Uterus (tissue), 4 donors: ENCODE results near the gene PLBD2. TPM values are rescaled to one million over a fixed set of nuclear protein-coding genes. Genes with fewer than 3 reads are reported as not detected.

Experiments
- DNase-seq, 2 donors: peaks; one replicate each; pipeline ENCODE4 v3.0.0-alpha.2; 2019 to 2020
- H3K27ac ChIP-seq, 2 donors: fragments of 200-600 bp; sonication (generic); 1 replicate in 1 of 2; 2 replicates in 1 of 2; pipeline ENCODE4 v1.5.1; 2016 to 2018
- H3K27me3 ChIP-seq, 2 donors: fragments of 200-600 bp; sonication (generic); one replicate each; pipeline ENCODE4 v1.5.1; 2018 to 2019; ENCODE audit warnings: control low read depth in 1 of 2
- H3K36me3 ChIP-seq, 2 donors: fragments of 200-600 bp; sonication (generic); one replicate each; pipeline ENCODE4 v1.5.1; 2019; ENCODE audit warnings: control low read depth in 1 of 2
- H3K4me1 ChIP-seq, 2 donors: fragments of 200-600 bp; sonication (generic); one replicate each; pipeline ENCODE4 v1.5.1; 2018 to 2019; ENCODE audit warnings: control low read depth in 1 of 2
- H3K4me3 ChIP-seq, 2 donors: fragments of 200-600 bp; sonication (generic); 1 replicate in 1 of 2; 2 replicates in 1 of 2; pipeline ENCODE4 v1.5.1; 2018 to 2019; ENCODE audit warnings: mild to moderate bottlenecking in 1 of 2
- H3K9me3 ChIP-seq, 2 donors: fragments of 200-600 bp; sonication (generic); one replicate each; pipeline ENCODE4 v1.5.1; 2019; ENCODE audit warnings: control low read depth in 1 of 2
- CTCF ChIP-seq, 4 experiments: fragments of 200-600 bp in 2 of 4; fragments of 450-650 bp in 2 of 4; sonication (generic) in 2 of 4; IDR thresholded peaks; one replicate each; pipeline ENCODE4 v1.5.1; 2016 to 2019; ENCODE audit warnings: antibody characterized with exemption in 4 of 4, mild to moderate bottlenecking in 2 of 4, moderate library complexity in 1 of 4
- POLR2A ChIP-seq, 2 donors: fragments of 450-650 bp; IDR thresholded peaks; one replicate each; pipeline ENCODE4 v1.6.1; 2016; ENCODE audit warnings: antibody characterized with exemption in 2 of 2, mild to moderate bottlenecking in 1 of 2, moderate library complexity in 1 of 2
- intact Hi-C: fragments of 100-400 bp; cut with DNase I; formaldehyde crosslinking; loops from one replicate; pipeline ENCODE4 v1.15.1; 2023; ENCODE audit warnings: low total_unique reads
- total RNA-seq, 4 donors: library from RNA; depleted of rRNA in 3 of 4; stranded (reverse); fragments of >200 nt in 3 of 4; gene quantifications; one replicate each; pipeline versions ENCODE4 v1.1.0 to v1.2.4, GENCODE V29; 2014 to 2023
- donor health status: DM: yes; HTN: yes; CAD: no.

The PLBD2 gene
- total RNA-seq, 4 donors from 2014 or later = 20.7 to 38.6 (median 29.8) TPM

GRCh38 chr12:113424915-113425823 lies 66.8 kb downstream of the PLBD2 start:
- Histone ChIP-seq H3K27me3 (no peaks in the 10 kb centered on the region), H3K4me3 (no peak overlapping the region), H3K9me3 (no peaks in the 10 kb centered on the region), H3K27ac (no peak overlapping the region), H3K4me1 (peaks cover 0 to 4% of the 10 kb centered on the region in 2 donors), H3K36me3 (no peaks in the 10 kb centered on the region)
- TF ChIP-seq CTCF (IDR thresholded peaks at IDR 0.05) (peak; percentile 12 to 43 (median 30)), POLR2A (IDR thresholded peaks at IDR 0.05) (no peak)
- no peak for DNase-seq
- intact Hi-C loops = no loop called here

GRCh38 chr12:113425960-113426453 lies 67.6 kb downstream of the PLBD2 start:
- Histone ChIP-seq H3K9me3 (no peaks in the 10 kb centered on the region), H3K4me1 (peaks cover 0 to 4% of the 10 kb centered on the region in 2 donors), H3K27ac (no peak overlapping the region), H3K36me3 (no peaks in the 10 kb centered on the region), H3K4me3 (no peak overlapping the region), H3K27me3 (no peaks in the 10 kb centered on the region)
- intact Hi-C loops = no loop called here
- TF ChIP-seq POLR2A (IDR thresholded peaks at IDR 0.05) = no peak
- TF ChIP-seq CTCF (IDR thresholded peaks at IDR 0.05) = no peak
- DNase-seq = no peak

- no peaks in the 10 kb centered on the region for H3K9me3 ChIP-seq
- TF ChIP-seq POLR2A (IDR thresholded peaks at IDR 0.05) = no peak
- TF ChIP-seq CTCF (IDR thresholded peaks at IDR 0.05) = no peak
- intact Hi-C loops = no loop called here
- no peaks in the 10 kb centered on the region for H3K36me3 ChIP-seq
- DNase-seq = no peak
- H3K4me3 ChIP-seq = no peak overlapping the region
- no peak overlapping the region for H3K27ac ChIP-seq
- no peaks in the 10 kb centered on the region for H3K27me3 ChIP-seq
- H3K4me1 ChIP-seq = no peaks in the 10 kb centered on the region
These were observed 69.5 kb downstream of the PLBD2 start for GRCh38 chr12:113427882-113428281.

- H3K9me3 ChIP-seq = no peaks in the 10 kb centered on the region
- H3K36me3 ChIP-seq = no peaks in the 10 kb centered on the region
- DNase-seq = no peak
- H3K4me3 ChIP-seq = no peak overlapping the region
- no peak overlapping the region for H3K27ac ChIP-seq
- intact Hi-C loops = no loop called here
- TF ChIP-seq POLR2A (IDR thresholded peaks at IDR 0.05) (no peak), CTCF (IDR thresholded peaks at IDR 0.05) (no peak)
- H3K27me3 ChIP-seq = no peaks in the 10 kb centered on the region
- no peaks in the 10 kb centered on the region for H3K4me1 ChIP-seq
These were observed 70.1 kb downstream of the PLBD2 start for GRCh38 chr12:113428482-113428881.

- Histone ChIP-seq H3K36me3 (no peaks in the 10 kb centered on the region), H3K4me1 (no peaks in the 10 kb centered on the region), H3K27me3 (no peaks in the 10 kb centered on the region), H3K9me3 (no peaks in the 10 kb centered on the region), H3K27ac (no peak overlapping the region), H3K4me3 (no peak overlapping the region)
- intact Hi-C loops = no loop called here
- no peak for TF ChIP-seq CTCF (IDR thresholded peaks at IDR 0.05)
- TF ChIP-seq POLR2A (IDR thresholded peaks at IDR 0.05) = no peak
- no peak for DNase-seq
These were observed 74.6 kb downstream of the PLBD2 start for GRCh38 chr12:113432986-113433385.
